GM23248 (cell line): ENCODE measurements around the gene MRPL28.
"Not testable (repeated sequence)": the region's sequence is repeated elsewhere in the genome, so short reads cannot be mapped to it uniquely, and the experiment has no call there.

Experiments
- EZH2 ChIP-seq: fragments of 200-600 bp; sonication (generic); IDR thresholded peaks from 2 replicates; pipeline ENCODE4 v1.6.1; 2018; ENCODE audit warnings: antibody characterized with exemption, mild to moderate bottlenecking; ENCODE audit not compliant: insufficient read depth, poor library complexity, severe bottlenecking
- EZH2phosphoT487 ChIP-seq: fragments of 200-600 bp; sonication (generic); IDR thresholded peaks from 2 replicates; pipeline ENCODE4 v1.6.1; 2018; ENCODE audit warnings: antibody characterized with exemption, moderate library complexity, mild to moderate bottlenecking, low read depth; ENCODE audit not compliant: insufficient read depth

GRCh38 chr16:348495-348894, 21.8 kb downstream of the MRPL28 start:
- TF ChIP-seq EZH2phosphoT487, EZH2: not testable (repeated sequence)
